ENCODE data around the gene SOX13. TPM values are rescaled to one million over a fixed set of nuclear protein-coding genes. Genes with fewer than 3 reads are reported as not detected.

The SOX13 gene
- total and polyA plus RNA-seq, 9 of the 15 experiments (the other 6 are each of a cell fraction or from before 2014, with no cell fraction given), result 0.03 to 0.35 (median 0.06) TPM; not detected in 5

- no peak for ATAC-seq
- POLR2A ChIA-PET, result no interaction called here
- H2AFZ ChIP-seq (ENCODE audit: low read depth, low read length), result no peak overlapping the region
- DNase-seq (ENCODE audit: extremely low read depth in 1 of 4, low spot score in 3 of 4), result no peak
- intact Hi-C loops (cut with micrococcal nuclease) (no loop called here), in situ Hi-C loops (cut with MboI) (no loop called here)
- 21% methylated on average over 6 of the region's 6 CpGs for WGBS (ENCODE audit: insufficient coverage, low coverage, missing lambda C conversion rate)
- no peak overlapping the region for H3K9ac ChIP-seq (ENCODE audit: insufficient read depth in 1 of 2, low read depth in 2 of 2, low read length in 2 of 2)
- H3K4me2 ChIP-seq (ENCODE audit: insufficient read depth, low read length), result no peak overlapping the region
- no peaks in the 10 kb centered on the region for H3K36me3 ChIP-seq (ENCODE audit: control insufficient read depth, insufficient read depth, low read length)
- BruUV-seq (replicated peaks), result no TSS peak
- H3K4me3 ChIP-seq, result no peak overlapping the region
- H4K20me1 ChIP-seq (replicated peaks; ENCODE audit: control insufficient read depth, insufficient read depth, low read length), result 0 out of 2 replicates have a peak, but pooled peaks cover 2% of the 10 kb centered on the region
- no peaks in the 10 kb centered on the region for H3K9me1 ChIP-seq (ENCODE audit: control insufficient read depth, insufficient read depth, low read length)
- TF ChIP-seq L3MBTL2 (IDR thresholded peaks at IDR 0.05), result no peak
- TF ChIP-seq ZNF133 (CRISPR knock-in tag; IDR thresholded peaks at IDR 0.05), result no peak
- TF ChIP-seq TRIM24 (IDR thresholded peaks at IDR 0.05), result no peak
- no peak for TF ChIP-seq RFX7 (CRISPR knock-in tag; IDR thresholded peaks at IDR 0.05)
- TF ChIP-seq MCM5 (IDR thresholded peaks at IDR 0.05; ENCODE audit: low read depth), result no peak
- no peak for TF ChIP-seq LEF1 (IDR thresholded peaks at IDR 0.05)
- no peak for TF ChIP-seq SLC30A9 (CRISPR knock-in tag; IDR thresholded peaks at IDR 0.05)
- TF ChIP-seq SNIP1 (IDR thresholded peaks at IDR 0.05; ENCODE audit: low read depth), result no peak
- no peak for TF ChIP-seq TEAD1 (CRISPR knock-in tag; IDR thresholded peaks at IDR 0.05)
- TF ChIP-seq ZBTB7A (IDR thresholded peaks at IDR 0.05; ENCODE audit: borderline replicate concordance, control insufficient read depth, low read depth, low read length), result no peak
- no peak for TF ChIP-seq PCBP1 (IDR thresholded peaks at IDR 0.05; ENCODE audit: low read depth, low read length, poor library complexity, severe bottlenecking)
- no peak for TF ChIP-seq PML (IDR thresholded peaks at IDR 0.05; ENCODE audit: low read length)
- TF ChIP-seq RBM14 (IDR thresholded peaks at IDR 0.05; ENCODE audit: borderline replicate concordance, insufficient read depth, low read depth, low read length), result no peak
- H3K27ac ChIP-seq (ENCODE audit: extremely low read depth, low read depth, low read length), result no peak overlapping the region
- FAIRE-seq, result no peak
- no peaks in the 10 kb centered on the region for H3K9me3 ChIP-seq (replicated peaks; ENCODE audit: control insufficient read depth, insufficient read depth, low read depth, low read length)
- CTCF ChIA-PET (ENCODE audit: low intra/inter-chr PET ratio), result no interaction called here
- peaks cover 30 to 81% of the 10 kb centered on the region in 2 experiments; a peak in 4 of 5 replicates for H3K27me3 ChIP-seq (ENCODE audit: control insufficient read depth in 2 of 2, insufficient read depth in 2 of 2, low read length in 2 of 2)
- peaks cover 0 to 23% of the 10 kb centered on the region in 2 experiments; a peak in 2 of 5 replicates for H3K4me1 ChIP-seq (replicated peaks in 1 of 2; ENCODE audit: control insufficient read depth in 2 of 2, insufficient read depth in 2 of 2, low read length in 2 of 2)
- no peaks in the 10 kb centered on the region for H3K79me2 ChIP-seq (ENCODE audit: control insufficient read depth, insufficient read depth, low read length)
Observed at GRCh38 chr1:204070895-204071294, 2.0 kb upstream of the SOX13 start.
